ENCODE measurements around the gene IQGAP2.

GRCh38 chr5:76728965-76729364, 325.9 kb downstream of the IQGAP2 start:
- no peak for TF ChIP-seq CTCF (IDR thresholded peaks at IDR 0.05)
- no peak for TF ChIP-seq POLR2AphosphoS5 (IDR thresholded peaks at IDR 0.05; ENCODE audit: low read depth, low read length)
- no peak for TF ChIP-seq SIN3A (IDR thresholded peaks at IDR 0.05; ENCODE audit: borderline replicate concordance, insufficient read depth, low read depth, low read length)
